A549 treated with dexamethasone at 1 μM for 4 hours (cell line): ENCODE data around the gene SCAP. TPM values are rescaled to one million over a fixed set of nuclear protein-coding genes. Genes with fewer than 3 reads are reported as not detected.

Experiments
- total RNA-seq: library from RNA; stranded (reverse); fragments of 200-300 nt; extraction: Qiagen RNA extraction; gene quantifications from 5 replicates; pipeline ENCODE4 v1.2.3, GENCODE V29; 2022

SCAP gene
- total RNA-seq: 19.5 to 33.4 TPM (median 31.0 TPM) in 5 replicates

GRCh38 chr3:47475570-47476329, at the start of gene SCAP:
TSS of gene SCAP (minus strand) at chr3:47475941. CDS start at chr3:47442993, 32,948 bp downstream.

GRCh38 chr3:47513125-47513929, 37.6 kb upstream of the SCAP start, which contains the start of gene ELP6:
TSS of gene ELP6 (minus strand) at chr3:47513712. CDS start at chr3:47513590, 122 bp downstream.

GRCh38 chr3:47380601-47381316, 95.0 kb downstream of the SCAP start, which contains the start of gene PTPN23:
TSS of gene PTPN23 (plus strand) at chr3:47381021. CDS start at chr3:47381097, 76 bp downstream.

Other genes starting within 250 kb of the SCAP start
- 17.7 to 19.2 TPM (median 18.9 TPM) in 5 replicates for gene KIF9, start 193.1 kb downstream of the SCAP start, total RNA-seq
- gene KLHL18, start 193.0 kb downstream of the SCAP start, total RNA-seq: 13.4 to 20.1 TPM (median 15.3 TPM) in 5 replicates
- gene PTPN23, start 94.9 kb downstream of the SCAP start, total RNA-seq: 21.4 to 24.6 TPM (median 23.0 TPM) in 5 replicates
- gene ELP6, start 37.8 kb upstream of the SCAP start, total RNA-seq: 25.6 to 29.2 TPM (median 26.2 TPM) in 5 replicates
- gene CSPG5, start 102.9 kb upstream of the SCAP start, total RNA-seq: 0.83 to 1.3 TPM (median 1.1 TPM) in 5 replicates